ENCODE data around the gene URB2. TPM values are rescaled to one million over a fixed set of nuclear protein-coding genes. Genes with fewer than 3 reads are reported as not detected.

Gene URB2
- total and polyA plus RNA-seq, 10 donors: 2.1 to 13.6 (median 9.4) TPM

- peaks cover 7 to 88% (median 60%) of the 10 kb centered on the region in 6 donors for H3K36me3 ChIP-seq
- H3K27ac ChIP-seq: no peak overlapping the region
- DNase-seq: peak; percentile 49
- peaks cover 0 to 12% (median 3%) of the 10 kb centered on the region in 6 donors for H3K4me1 ChIP-seq
- 87 to 94% (median 93%) methylated on average over 15 of the region's 15 CpGs for WGBS, 5 donors
- no peaks in the 10 kb centered on the region for H3K27me3 ChIP-seq (replicated peaks in 1 of 7)
- H3K4me3 ChIP-seq: no peak overlapping the region
- H3K9me3 ChIP-seq: no peaks in the 10 kb centered on the region
- intact Hi-C loops (cut with DNase I; ENCODE audit: low total_unique reads): no loop called here
- TF ChIP-seq POLR2A (IDR thresholded peaks at IDR 0.05): no peak
- no peak for TF ChIP-seq CTCF (IDR thresholded peaks at IDR 0.05 in 8 of 11, conservative IDR thresholded peaks at IDR 0.05 in 3 of 11)
- no peak for TF ChIP-seq POLR2AphosphoS5 (IDR thresholded peaks at IDR 0.05)
Observed at GRCh38 chr1:229645324-229645993, 19.4 kb downstream of the URB2 start.

GRCh38 chr1:229648406-229648805 lies 22.4 kb downstream of the URB2 start:
- Histone ChIP-seq H3K36me3 (peaks cover 7 to 100% (median 75%) of the 10 kb centered on the region in 6 donors), H3K9me3 (no peaks in the 10 kb centered on the region), H3K4me3 (no peak overlapping the region), H3K27ac (no peak overlapping the region), H3K4me1 (peaks cover 0 to 10% (median 3%) of the 10 kb centered on the region in 6 donors), H3K27me3 (replicated peaks in 1 of 7) (no peaks in the 10 kb centered on the region)
- WGBS, 5 donors: 96 to 99% (median 97%) methylated on average over 4 of the region's 4 CpGs
- no peak for DNase-seq
- intact Hi-C loops (cut with DNase I; ENCODE audit: low total_unique reads): no loop called here
- TF ChIP-seq POLR2AphosphoS5 (IDR thresholded peaks at IDR 0.05) (no peak), POLR2A (IDR thresholded peaks at IDR 0.05) (no peak), CTCF (IDR thresholded peaks at IDR 0.05 in 8 of 11, conservative IDR thresholded peaks at IDR 0.05 in 3 of 11) (no peak)

- Histone ChIP-seq H3K36me3 (peaks cover 7 to 99% (median 78%) of the 10 kb centered on the region in 6 donors), H3K9me3 (no peaks in the 10 kb centered on the region), H3K4me1 (no peaks in the 10 kb centered on the region), H3K27me3 (replicated peaks in 1 of 7) (no peaks in the 10 kb centered on the region), H3K27ac (no peak overlapping the region), H3K4me3 (no peak overlapping the region)
- 92 to 97% (median 95%) methylated on average over 4 of the region's 4 CpGs for WGBS, 5 donors
- intact Hi-C loops (cut with DNase I; ENCODE audit: low total_unique reads): no loop called here
- DNase-seq: no peak
- TF ChIP-seq POLR2AphosphoS5 (IDR thresholded peaks at IDR 0.05): no peak
- TF ChIP-seq CTCF (IDR thresholded peaks at IDR 0.05 in 8 of 11, conservative IDR thresholded peaks at IDR 0.05 in 3 of 11): no peak
- TF ChIP-seq POLR2A (IDR thresholded peaks at IDR 0.05): no peak
Observed at GRCh38 chr1:229650045-229650444, 24.0 kb downstream of the URB2 start.

DNA sequence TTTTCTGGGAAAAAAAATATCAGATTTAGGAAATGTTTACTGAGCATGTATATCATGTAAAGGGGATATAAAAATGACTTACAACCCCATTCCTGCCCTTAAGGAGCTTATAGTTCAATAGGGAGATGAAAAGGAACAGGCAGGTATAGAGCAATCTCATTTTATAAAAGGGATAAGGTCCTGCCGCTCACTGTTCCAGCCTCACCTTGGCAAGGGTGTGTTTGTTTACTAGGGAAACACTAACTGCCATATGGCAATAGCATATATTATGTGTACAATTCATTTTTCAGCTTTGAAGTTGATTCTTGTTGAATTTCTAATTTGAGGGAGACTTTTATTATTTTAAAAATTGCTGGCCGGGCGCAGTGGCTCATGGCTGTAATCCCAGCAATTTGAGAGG lies 25.5 kb downstream of the URB2 start:
- 97 to 99% (median 98%) methylated on average over 3 of the region's 3 CpGs for WGBS, 5 donors
- peaks cover 7 to 99% (median 75%) of the 10 kb centered on the region in 6 donors for H3K36me3 ChIP-seq
- H3K4me1 ChIP-seq: no peaks in the 10 kb centered on the region
- no peaks in the 10 kb centered on the region for H3K27me3 ChIP-seq (replicated peaks in 1 of 7)
- no peak for TF ChIP-seq POLR2AphosphoS5 (IDR thresholded peaks at IDR 0.05)
- TF ChIP-seq CTCF (IDR thresholded peaks at IDR 0.05 in 8 of 11, conservative IDR thresholded peaks at IDR 0.05 in 3 of 11): no peak
- no peak for TF ChIP-seq POLR2A (IDR thresholded peaks at IDR 0.05)
- H3K4me3 ChIP-seq: no peak overlapping the region
- DNase-seq: no peak
- intact Hi-C loops (cut with DNase I; ENCODE audit: low total_unique reads): no loop called here
- H3K9me3 ChIP-seq: no peaks in the 10 kb centered on the region
- no peak overlapping the region for H3K27ac ChIP-seq
